Testis (tissue), 3 donors: Measurements from ENCODE around the gene RHOV. TPM values are rescaled to one million over a fixed set of nuclear protein-coding genes. Genes with fewer than 3 reads are reported as not detected.
A peak's percentile ranks its signal among the peaks of the same experiment; 100 is the strongest.

Source experiments
- DNase-seq: peaks from one replicate; pipeline ENCODE4 v3.0.0-alpha.2; 2019
- H3K27ac ChIP-seq, 2 donors: fragments of 200-600 bp; sonication (generic); one replicate each; pipeline ENCODE4 v1.5.1; 2019
- H3K27me3 ChIP-seq: fragments of 200-600 bp; sonication (generic); one replicate; pipeline ENCODE4 v1.5.1; 2019
- H3K36me3 ChIP-seq: fragments of 200-600 bp; sonication (generic); one replicate; pipeline ENCODE4 v1.5.1; 2017; ENCODE audit warnings: low read depth; ENCODE audit errors: missing control alignments
- H3K4me1 ChIP-seq: fragments of 200-600 bp; sonication (generic); one replicate; pipeline ENCODE4 v1.5.1; 2019
- H3K4me3 ChIP-seq, 2 donors: fragments of 200-600 bp; sonication (generic); one replicate each; pipeline ENCODE4 v1.5.1; 2017 to 2019
- H3K9me3 ChIP-seq: fragments of 200-600 bp; sonication (generic); one replicate; pipeline ENCODE4 v1.5.1; 2017
- POLR2A ChIP-seq: fragments of 450-650 bp; IDR thresholded peaks from one replicate; pipeline ENCODE4 v1.6.1; 2017; ENCODE audit warnings: antibody characterized with exemption, mild to moderate bottlenecking, moderate library complexity
- WGBS, 2 donors: methylation state at CpG; one replicate each; pipeline ENCODE4 v1.1.5; 2018; 5-methylcytosine and 5-hydroxymethylcytosine counted together
- intact Hi-C: fragments of 100-400 bp; cut with DNase I; formaldehyde crosslinking; loops from one replicate; pipeline ENCODE4 v1.15.1; 2023; ENCODE audit warnings: low total_unique reads
- polyA plus RNA-seq: library from polyadenylated mRNA; stranded (reverse); fragments of 350-450 nt; fragmentation: Illumina TruSeq; extraction: RNeasy Lipid Tissue Mini Kit (QIAGEN cat#74804); gene quantifications from one replicate; pipeline ENCODE4 v1.2.3, GENCODE V29; 2014; ENCODE audit warnings: low read depth, low replicate concordance; ENCODE audit not compliant: insufficient read depth
- total RNA-seq, 2 donors: library from RNA; depleted of rRNA; stranded (reverse); fragments of >200 nt; gene quantifications; one replicate each; pipeline ENCODE4 v1.2.3, GENCODE V29; 2016
- TF ChIP-seq, protein P1 (sequence below), 3 experiments: fragments of 450-650 bp in 2 of 3; fragments of 200-600 bp in 1 of 3; sonication (generic) in 1 of 3; IDR thresholded peaks; one replicate each; pipeline ENCODE4 v1.5.1; 2016 to 2019; ENCODE audit warnings: antibody characterized with exemption in 3 of 3, mild to moderate bottlenecking in 2 of 3, moderate library complexity in 1 of 3

Gene RHOV
- total and polyA plus RNA-seq, 3 donors from 2014 or later: 0.24 to 0.91 (median 0.50) TPM

DNA sequence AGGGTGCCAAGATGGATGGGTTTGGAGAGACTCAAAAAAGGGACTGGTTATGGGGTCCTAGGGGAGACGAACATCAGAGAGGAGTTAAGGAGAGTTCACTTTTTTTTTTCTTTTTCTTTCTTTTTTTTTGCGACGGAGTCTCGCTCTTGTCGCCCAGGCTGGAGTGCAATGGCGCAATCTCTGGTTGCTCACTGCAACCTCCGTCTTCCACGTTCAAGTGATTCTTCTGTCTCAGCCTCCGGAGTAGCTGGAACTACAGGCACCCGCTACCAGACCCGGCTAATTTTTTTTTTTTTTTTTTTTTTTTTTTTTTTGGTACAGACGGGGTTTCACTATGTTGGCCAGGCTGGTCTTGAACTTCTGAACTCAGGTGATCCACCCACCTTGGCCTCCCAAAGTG, 29.0 kb downstream of the RHOV start:
- WGBS, 2 donors: 42 to 49% methylated on average over 12 of the region's 12 CpGs
- no peak for TF ChIP-seq POLR2A
- TF ChIP-seq, protein P1, sequence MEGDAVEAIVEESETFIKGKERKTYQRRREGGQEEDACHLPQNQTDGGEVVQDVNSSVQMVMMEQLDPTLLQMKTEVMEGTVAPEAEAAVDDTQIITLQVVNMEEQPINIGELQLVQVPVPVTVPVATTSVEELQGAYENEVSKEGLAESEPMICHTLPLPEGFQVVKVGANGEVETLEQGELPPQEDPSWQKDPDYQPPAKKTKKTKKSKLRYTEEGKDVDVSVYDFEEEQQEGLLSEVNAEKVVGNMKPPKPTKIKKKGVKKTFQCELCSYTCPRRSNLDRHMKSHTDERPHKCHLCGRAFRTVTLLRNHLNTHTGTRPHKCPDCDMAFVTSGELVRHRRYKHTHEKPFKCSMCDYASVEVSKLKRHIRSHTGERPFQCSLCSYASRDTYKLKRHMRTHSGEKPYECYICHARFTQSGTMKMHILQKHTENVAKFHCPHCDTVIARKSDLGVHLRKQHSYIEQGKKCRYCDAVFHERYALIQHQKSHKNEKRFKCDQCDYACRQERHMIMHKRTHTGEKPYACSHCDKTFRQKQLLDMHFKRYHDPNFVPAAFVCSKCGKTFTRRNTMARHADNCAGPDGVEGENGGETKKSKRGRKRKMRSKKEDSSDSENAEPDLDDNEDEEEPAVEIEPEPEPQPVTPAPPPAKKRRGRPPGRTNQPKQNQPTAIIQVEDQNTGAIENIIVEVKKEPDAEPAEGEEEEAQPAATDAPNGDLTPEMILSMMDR (IDR thresholded peaks at IDR 0.05): no peak
- Histone ChIP-seq H3K27me3 (no peaks in the 10 kb centered on the region), H3K4me1 (peaks cover 8% of the 10 kb centered on the region), H3K9me3 (no peaks in the 10 kb centered on the region), H3K27ac (no peak overlapping the region), H3K4me3 (peak overlapping the region in 1 of 2 donors; percentile 58), H3K36me3 (no peaks in the 10 kb centered on the region)
- no peak for DNase-seq
- intact Hi-C loops: no loop called here

DNA sequence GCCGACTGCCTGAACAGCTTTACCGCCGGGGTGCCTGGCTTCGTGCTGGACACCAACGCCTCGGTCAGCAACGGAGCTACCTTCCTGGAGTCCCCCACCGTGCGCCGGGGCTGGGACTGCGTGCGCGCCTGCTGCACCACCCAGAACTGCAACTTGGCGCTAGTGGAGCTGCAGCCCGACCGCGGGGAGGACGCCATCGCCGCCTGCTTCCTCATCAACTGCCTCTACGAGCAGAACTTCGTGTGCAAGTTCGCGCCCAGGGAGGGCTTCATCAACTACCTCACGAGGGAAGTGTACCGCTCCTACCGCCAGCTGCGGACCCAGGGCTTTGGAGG, 29.4 kb downstream of the RHOV start:
- Histone ChIP-seq H3K9me3 (no peaks in the 10 kb centered on the region), H3K36me3 (no peaks in the 10 kb centered on the region), H3K27me3 (no peaks in the 10 kb centered on the region), H3K27ac (no peak overlapping the region), H3K4me1 (peaks cover 8% of the 10 kb centered on the region), H3K4me3 (peak overlapping the region; percentile 42 to 58)
- intact Hi-C loops: no loop called here
- TF ChIP-seq, protein P1 (IDR thresholded peaks at IDR 0.05): no peak
- TF ChIP-seq POLR2A: no peak
- 4% methylated on average over 8 to 22 of the region's 28 CpGs for WGBS, 2 donors
- DNase-seq: peak; percentile 19

DNA sequence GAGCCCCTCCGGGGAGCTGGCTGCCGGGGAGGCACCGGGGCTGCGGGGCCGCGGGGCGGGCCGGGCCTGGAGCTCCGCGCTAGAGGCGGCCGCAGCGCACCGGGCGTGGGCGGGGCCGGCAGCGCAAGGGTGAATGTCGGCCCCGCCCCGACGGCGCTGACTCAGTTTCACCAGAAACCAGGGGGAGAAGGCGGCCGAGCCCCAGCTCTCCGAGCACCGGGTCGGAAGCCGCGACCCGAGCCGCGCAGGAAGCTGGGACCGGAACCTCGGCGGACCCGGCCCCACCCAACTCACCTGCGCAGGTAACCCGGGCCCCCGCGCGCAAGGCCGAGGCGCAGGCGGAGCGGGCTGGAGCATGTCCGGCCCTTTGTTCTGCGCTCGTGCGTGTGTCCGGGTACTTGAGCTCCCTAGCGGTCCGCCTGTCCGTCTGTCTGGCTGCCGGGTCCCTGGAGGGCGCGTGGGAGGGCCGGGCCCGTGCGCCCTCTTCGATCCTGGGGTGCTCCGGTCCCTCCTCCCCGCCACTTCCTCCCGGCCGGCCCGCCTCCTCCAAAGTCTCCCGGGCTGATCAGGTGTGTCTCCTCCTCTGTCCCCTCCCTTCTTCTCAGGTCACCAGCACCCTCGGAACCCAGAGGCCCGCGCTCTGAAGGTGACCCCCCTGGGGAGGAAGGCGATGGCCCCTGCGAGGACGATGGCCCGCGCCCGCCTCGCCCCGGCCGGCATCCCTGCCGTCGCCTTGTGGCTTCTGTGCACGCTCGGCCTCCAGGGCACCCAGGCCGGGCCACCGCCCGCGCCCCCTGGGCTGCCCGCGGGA, 29.9 kb downstream of the RHOV start, which contains the start of gene SPINT1:
SPINT1 (plus strand) TSS at position 164 of the 811 bp plus-strand sequence; CDS start at position 671, 507 bp downstream.
- TF ChIP-seq, protein P1 (IDR thresholded peaks at IDR 0.05): no peak
- TF ChIP-seq POLR2A: no peak
- no peaks in the 10 kb centered on the region for H3K27me3 ChIP-seq
- no peaks in the 10 kb centered on the region for H3K36me3 ChIP-seq
- no peak within 1 kb of the TSS for H3K27ac ChIP-seq
- 0 to 1% methylated on average over 19 to 68 of the region's 89 CpGs for WGBS, 2 donors
- no peaks in the 10 kb centered on the region for H3K9me3 ChIP-seq
- intact Hi-C loops: no loop called here
- peak; percentile 18 for DNase-seq
- peaks cover 8% of the 10 kb centered on the region for H3K4me1 ChIP-seq
- peak within 1 kb of the TSS; percentile 42 to 58 for H3K4me3 ChIP-seq

DNA sequence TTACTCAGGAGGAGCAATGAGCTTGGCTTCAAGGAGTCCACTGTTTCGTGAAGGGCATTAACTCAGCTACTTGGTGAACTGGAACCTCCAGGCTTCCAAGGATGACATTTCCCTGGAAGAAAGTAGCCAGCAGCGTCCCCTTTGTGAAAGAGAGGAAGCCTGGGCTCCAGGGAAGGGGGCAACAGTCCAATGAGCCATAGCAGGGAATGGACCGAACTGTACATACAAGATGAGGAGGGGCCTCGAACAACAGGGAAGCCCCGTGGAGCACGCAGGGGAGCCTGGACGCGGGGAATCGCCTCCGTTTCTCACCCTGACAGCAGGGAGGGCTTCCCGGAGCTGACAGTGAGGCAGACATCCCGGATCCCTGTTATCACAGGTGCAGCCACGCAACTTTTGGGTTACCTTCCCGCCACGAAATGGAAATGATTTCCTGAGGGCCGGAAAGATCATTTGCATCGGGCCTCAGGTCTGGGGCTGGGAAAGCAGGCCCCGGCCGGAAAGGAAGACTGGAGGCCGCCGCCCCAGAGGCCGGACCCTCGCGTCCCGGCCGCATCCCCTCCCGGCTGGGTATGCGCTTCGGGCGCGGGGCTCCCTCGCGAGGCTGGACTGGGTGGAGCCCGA, 30.7 kb downstream of the RHOV start:
- H3K27ac ChIP-seq: no peak overlapping the region
- H3K27me3 ChIP-seq: no peaks in the 10 kb centered on the region
- no peaks in the 10 kb centered on the region for H3K9me3 ChIP-seq
- peaks cover 8% of the 10 kb centered on the region for H3K4me1 ChIP-seq
- 29 to 47% methylated on average over 10 to 19 of the region's 34 CpGs for WGBS, 2 donors
- H3K4me3 ChIP-seq: peak overlapping the region; percentile 42 to 58
- no peak for DNase-seq
- no peaks in the 10 kb centered on the region for H3K36me3 ChIP-seq
- intact Hi-C loops: no loop called here
- no peak for TF ChIP-seq POLR2A

DNA sequence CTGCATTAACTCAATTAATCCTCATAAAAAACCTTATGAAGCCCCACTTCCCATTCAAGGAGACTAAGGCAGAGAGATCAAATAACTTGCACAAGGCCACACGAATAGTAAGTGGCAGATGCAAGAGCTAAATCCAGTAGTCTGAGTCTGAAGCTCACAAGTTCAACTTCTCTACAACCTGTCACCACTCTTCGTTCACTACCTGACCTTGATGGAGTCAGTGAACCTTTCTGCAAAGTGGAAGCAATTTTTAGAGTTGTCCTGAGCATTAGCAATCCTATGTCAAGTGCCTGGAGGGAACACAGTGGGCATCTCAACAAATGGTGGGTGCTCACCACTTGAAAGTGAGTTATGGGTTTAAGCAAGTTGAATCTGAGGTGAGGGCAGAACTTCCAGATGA, 32.3 kb downstream of the RHOV start:
- H3K9me3 ChIP-seq: no peaks in the 10 kb centered on the region
- intact Hi-C loops: no loop called here
- H3K27me3 ChIP-seq: no peaks in the 10 kb centered on the region
- H3K36me3 ChIP-seq: no peaks in the 10 kb centered on the region
- H3K4me3 ChIP-seq: no peak overlapping the region
- DNase-seq: no peak
- TF ChIP-seq, protein P1 (IDR thresholded peaks at IDR 0.05): no peak
- no peak for TF ChIP-seq POLR2A
- H3K4me1 ChIP-seq: peaks cover 8% of the 10 kb centered on the region
- WGBS, 2 donors: 83 to 96% methylated on average over 2 of the region's 2 CpGs
- H3K27ac ChIP-seq: no peak overlapping the region
